Stimulated activated CD8-positive, alpha-beta memory T cell treated with anti-CD3 and anti-CD28 coated beads, Interleukin-7, amount 100 ng/mL, for 48 hours (primary cell): Measurements from ENCODE around the gene MAP2K5.

ENCODE experiments used
- DNase-seq, 2 donors: peaks; one replicate each; pipeline ENCODE4 v3.0.0-alpha.2; 2020; ENCODE audit warnings: low read depth in 1 of 2; ENCODE audit errors: extremely low read depth in 1 of 2

Gene MAP2K5

DNA sequence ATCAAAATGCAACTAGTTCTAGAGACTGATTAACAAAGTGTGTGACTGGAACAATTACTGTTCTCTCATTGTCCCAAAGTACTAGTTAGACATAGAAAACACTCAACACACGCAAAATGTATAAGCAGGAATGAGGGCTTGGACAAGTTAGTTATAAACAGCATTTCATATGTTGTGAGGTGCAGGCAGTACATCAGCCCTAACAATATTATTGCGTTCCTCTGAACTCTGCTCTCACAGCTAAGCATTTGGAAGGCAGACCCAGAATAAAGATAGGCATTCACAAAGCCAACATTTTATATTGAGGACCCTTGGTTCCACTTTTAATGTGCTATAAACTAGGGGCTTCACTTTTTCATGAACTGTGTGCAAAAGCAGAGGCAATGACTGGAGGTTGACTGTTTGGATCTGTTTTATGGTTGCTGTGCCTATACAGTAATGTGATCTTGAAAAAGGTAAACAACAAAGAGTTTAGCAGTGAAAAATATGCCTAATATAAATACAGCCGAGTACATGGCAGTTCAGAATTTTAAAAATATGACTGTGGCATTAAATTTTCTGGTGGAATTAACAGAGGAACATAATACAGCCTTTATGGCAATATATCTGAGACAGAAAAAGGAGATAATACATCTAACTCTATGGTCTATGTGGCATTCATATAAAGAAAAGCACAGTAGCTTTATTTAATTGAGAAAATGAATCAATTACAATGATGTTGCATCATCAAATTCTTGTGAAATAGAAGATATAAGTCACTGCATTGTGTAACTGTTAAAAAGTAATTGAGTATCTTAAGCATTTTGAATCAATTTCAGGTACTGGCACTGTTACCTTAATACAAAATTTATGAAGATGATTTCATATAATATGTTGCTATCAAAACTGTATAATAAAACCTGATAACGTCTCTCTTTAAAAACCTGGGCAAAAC, 202.8 kb downstream of the MAP2K5 start:
- no peak for DNase-seq

- no peak for DNase-seq
These were observed 203.5 kb downstream of the MAP2K5 start for GRCh38 chr15:67746022-67746421.

- DNase-seq = no peak
These were observed 203.9 kb downstream of the MAP2K5 start for GRCh38 chr15:67746450-67746849.

DNA sequence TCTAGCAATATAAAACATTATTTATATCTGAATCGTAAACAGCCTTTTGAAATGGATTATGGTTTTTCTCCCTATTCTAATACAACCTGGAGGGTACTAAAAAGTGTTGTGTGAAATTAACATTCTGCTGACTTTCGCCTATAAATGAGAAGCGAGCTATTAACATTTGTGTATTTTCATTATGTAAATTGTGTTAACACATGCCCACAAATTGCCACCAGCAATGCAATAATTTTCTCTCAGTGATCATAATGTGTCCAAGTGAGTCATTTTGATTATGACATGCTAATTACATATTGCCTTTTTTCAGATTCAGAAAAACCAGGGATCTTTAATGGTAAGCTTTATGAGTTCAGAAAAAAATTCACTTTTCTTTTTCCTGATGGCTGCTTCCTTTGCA, 205.4 kb downstream of the MAP2K5 start:
- DNase-seq = no peak

DNA sequence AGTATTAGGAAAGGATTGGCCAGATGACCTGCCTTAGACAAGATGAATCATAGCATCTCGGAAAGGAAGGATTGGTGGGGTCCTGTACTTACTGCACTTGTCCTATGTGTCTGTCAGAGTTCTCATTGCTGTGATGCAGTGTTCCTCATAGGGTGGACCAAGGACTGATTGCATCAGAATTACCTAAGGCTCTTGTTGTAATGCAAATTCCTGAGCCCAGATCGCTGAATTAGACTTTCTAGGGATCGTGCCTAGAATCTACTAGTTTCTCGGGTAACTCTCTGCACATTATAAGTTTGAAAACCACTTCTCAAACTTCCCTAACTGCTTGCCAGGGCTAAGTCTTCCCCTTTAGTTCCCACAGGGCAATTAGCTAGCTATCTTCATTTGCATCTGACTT, 207.9 kb downstream of the MAP2K5 start:
- DNase-seq = no peak

GRCh38 chr15:67753891-67754290, 211.4 kb downstream of the MAP2K5 start:
- DNase-seq = no peak

- DNase-seq = no peak
These were observed 212.8 kb downstream of the MAP2K5 start for GRCh38 chr15:67755264-67755663.

- DNase-seq = no peak
These were observed 213.4 kb downstream of the MAP2K5 start for GRCh38 chr15:67755936-67756335.

DNA sequence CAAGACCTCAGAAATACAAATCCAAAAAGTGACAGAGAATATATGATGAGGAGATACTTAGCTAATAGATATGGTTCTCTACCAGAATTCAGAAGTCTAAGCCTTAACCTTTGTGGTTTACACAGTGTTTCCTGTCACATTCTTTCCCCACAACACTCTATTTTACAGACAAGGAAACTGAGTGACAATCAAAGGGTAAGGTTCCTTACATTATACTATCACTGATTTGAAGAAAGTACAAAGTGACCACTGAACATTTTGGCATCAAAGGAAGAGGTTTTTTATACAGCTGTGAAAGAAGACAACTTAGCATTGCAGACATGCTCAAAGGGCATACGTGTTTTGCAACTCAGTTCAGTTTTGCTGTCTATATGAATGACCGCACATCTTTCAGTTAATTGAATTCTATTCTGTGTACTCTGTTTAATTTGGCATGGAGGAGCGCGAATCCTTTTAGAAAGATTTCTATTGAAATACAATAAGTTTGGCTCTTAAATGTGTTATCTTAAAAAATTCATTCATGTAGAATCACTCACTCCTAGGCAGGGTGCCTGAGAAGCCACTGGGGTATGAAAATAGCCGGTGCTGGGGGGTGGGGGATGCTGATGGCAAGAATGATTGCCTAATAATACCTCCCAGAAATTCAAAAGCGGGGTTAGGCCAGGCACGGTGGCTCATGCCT, 216.3 kb downstream of the MAP2K5 start:
- DNase-seq = no peak

- DNase-seq = no peak
These were observed 218.4 kb downstream of the MAP2K5 start for GRCh38 chr15:67760901-67761300.

DNA sequence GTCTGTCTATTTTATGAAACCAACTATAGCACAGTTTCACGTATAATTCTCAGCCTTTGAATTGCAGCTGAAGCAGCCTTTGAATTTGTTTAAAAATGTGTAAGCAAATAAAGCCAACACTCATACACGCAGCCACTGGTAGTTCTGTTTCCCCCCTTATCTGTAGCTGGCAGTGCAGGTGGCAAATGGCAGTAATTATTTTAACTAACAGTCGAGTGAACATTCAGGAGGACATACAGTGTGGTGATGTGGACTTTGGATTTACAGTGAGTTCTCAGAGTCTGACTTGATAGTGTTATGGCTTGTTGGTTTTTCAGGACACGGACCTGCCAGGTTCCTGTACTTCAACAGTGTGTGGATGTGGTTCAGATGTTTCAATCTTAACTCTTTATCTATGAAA, 218.8 kb downstream of the MAP2K5 start:
- no peak for DNase-seq

GRCh38 chr15:67762610-67763368, 220.3 kb downstream of the MAP2K5 start:
- DNase-seq = peak; percentile 33 to 57

DNA sequence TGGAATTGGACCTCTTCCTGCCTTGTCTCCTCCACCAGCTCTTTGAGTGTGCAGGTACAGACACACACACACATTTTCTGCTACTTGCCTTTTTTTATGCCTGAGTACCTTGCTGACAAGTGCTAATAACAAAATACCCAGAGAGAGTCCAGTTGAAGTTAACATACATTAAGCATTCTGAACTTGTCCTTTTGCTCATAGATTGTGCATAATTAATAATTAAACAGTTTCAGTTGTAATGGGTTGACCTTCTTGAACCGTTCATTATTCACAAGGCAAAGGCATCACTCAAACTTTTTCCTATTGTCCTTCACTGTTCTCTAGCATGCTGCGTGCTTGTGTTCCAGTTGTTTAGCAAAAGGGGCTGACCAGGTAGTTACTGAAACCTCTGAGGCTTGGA, 223.2 kb downstream of the MAP2K5 start:
- DNase-seq = no peak

GRCh38 chr15:67766968-67767367, 224.5 kb downstream of the MAP2K5 start:
- DNase-seq = no peak

DNA sequence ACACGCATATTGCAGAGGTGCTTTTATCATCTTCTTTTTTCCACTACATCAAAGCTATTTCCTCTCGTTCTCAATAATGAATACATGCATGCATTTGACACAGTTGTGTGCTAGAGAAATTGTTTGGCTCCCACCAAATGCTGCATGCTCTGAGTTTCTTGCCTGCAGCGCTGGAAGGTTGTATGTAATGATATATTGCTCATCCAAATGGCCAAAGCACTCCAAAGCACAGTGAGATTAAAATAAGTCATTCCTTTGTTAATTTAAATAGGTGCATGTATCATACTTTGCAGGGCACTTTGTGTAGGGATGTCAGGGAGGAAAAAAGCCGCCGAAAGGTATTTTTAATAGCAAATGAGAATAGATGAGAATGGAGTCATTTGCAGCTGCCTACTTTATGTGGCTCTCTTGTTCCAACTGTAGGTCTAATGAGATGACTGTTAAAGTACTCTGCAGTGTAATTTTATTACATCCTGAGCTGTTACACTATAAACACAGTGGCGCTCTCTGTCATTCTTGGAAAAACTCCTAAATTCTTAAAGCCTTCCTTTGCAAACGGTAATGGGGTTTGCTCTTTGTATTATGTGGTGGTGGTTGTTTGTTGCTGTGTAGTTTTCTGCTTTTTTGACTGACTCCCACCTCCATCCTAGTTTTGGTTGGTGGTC, 225.9 kb downstream of the MAP2K5 start:
- no peak for DNase-seq

- no peak for DNase-seq
These were observed 227.2 kb downstream of the MAP2K5 start for GRCh38 chr15:67769497-67770357.

DNA sequence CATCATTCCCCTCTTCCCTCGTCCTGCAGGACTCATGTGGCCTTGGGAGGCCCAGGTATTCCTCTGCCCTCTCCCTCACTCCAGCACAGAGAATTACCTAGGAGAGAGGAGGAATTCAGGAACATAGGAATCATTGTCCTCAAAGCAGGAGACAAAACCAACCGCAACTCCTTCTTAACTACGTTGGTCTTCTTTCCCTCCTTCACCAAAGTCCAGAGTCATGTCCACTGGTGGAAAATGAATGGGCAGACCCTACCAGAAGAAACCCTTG, 227.8 kb downstream of the MAP2K5 start:
- DNase-seq = no peak

- no peak for DNase-seq
These were observed 228.8 kb downstream of the MAP2K5 start for GRCh38 chr15:67771189-67771800.

GRCh38 chr15:67774626-67775025, 232.1 kb downstream of the MAP2K5 start:
- no peak for DNase-seq

GRCh38 chr15:67775250-67775649, 232.7 kb downstream of the MAP2K5 start:
- DNase-seq = no peak
